OCI-LY3 (cell line): ENCODE measurements around the gene LCN6.
A peak's percentile ranks its signal among the peaks of the same experiment; 100 is the strongest.

ENCODE experiments used
- H2AFZ ChIP-seq: fragments of 200-600, 300-600 bp; shearing (Covaris generic); 2 replicates; pipeline ENCODE4 v1.6.0; 2014; ENCODE audit warnings: antibody characterized with exemption, low read depth, low read length
- H3K27ac ChIP-seq: fragments of 200-600, 300-600 bp; sonication (generic); 2 replicates; pipeline ENCODE4 v1.5.1; 2014; ENCODE audit warnings: mild to moderate bottlenecking, low read length, moderate library complexity, mixed read lengths
- H3K27me3 ChIP-seq: fragments of 200-600, 300-600 bp; sonication (generic); 2 replicates; pipeline ENCODE4 v1.6.1; 2014; ENCODE audit warnings: low read depth, low read length, mixed read lengths
- H3K36me3 ChIP-seq: fragments of 200-600, 300-600 bp; sonication (generic); replicated peaks from 2 replicates; pipeline ENCODE3; 2014; ENCODE audit warnings: low read depth, low read length, mixed read lengths
- H3K4me1 ChIP-seq: fragments of 300-600, 200-600 bp; sonication (generic); 2 replicates; pipeline ENCODE4 v1.6.1; 2014; ENCODE audit warnings: low read length, mixed read lengths
- H3K4me2 ChIP-seq: fragments of 200-600, 300-600 bp; sonication (generic); 2 replicates; pipeline ENCODE4 v1.6.1; 2014; ENCODE audit warnings: low read length, mixed read lengths
- H3K4me3 ChIP-seq: fragments of 300-600, 200-600 bp; sonication (generic); 2 replicates; pipeline ENCODE4 v1.5.1; 2014; ENCODE audit warnings: antibody characterized with exemption, mild to moderate bottlenecking, low read length, moderate library complexity
- H3K79me2 ChIP-seq: fragments of 300-600, 200-600 bp; shearing (Covaris generic); 2 replicates; pipeline ENCODE4 v1.6.1; 2014; ENCODE audit warnings: mild to moderate bottlenecking, low read length, mixed read lengths
- H3K9ac ChIP-seq: fragments of 300-600, 200-600 bp; shearing (Covaris generic); 2 replicates; pipeline ENCODE4 v1.6.0; 2014; ENCODE audit warnings: mild to moderate bottlenecking, low read length, moderate library complexity
- H3K9me3 ChIP-seq: fragments of 200-600, 300-600 bp; shearing (Covaris generic); 2 replicates; pipeline ENCODE4 v1.6.1; 2014; ENCODE audit warnings: low read length, mixed read lengths; ENCODE audit not compliant: insufficient read depth
- H4K20me1 ChIP-seq: fragments of 200-600, 300-600 bp; sonication (generic); 2 replicates; pipeline ENCODE4 v1.6.1; 2016; ENCODE audit warnings: low read length, mixed read lengths; ENCODE audit not compliant: insufficient read depth
- CTCF ChIP-seq: fragments of 200-600, 300-600 bp; sonication (generic); IDR thresholded peaks from 2 replicates; pipeline ENCODE4 v1.5.1; 2014; ENCODE audit warnings: antibody characterized with exemption, low read length, low read depth
- EZH2phosphoT487 ChIP-seq: fragments of 200-600 bp; shearing (Covaris generic); IDR thresholded peaks from 2 replicates; pipeline ENCODE4 v1.6.1; 2018; ENCODE audit warnings: antibody characterized with exemption, mixed run types, low read depth

Gene LCN6

GRCh38 chr9:136733611-136734010, 14.7 kb downstream of the LCN6 start:
- 0 out of 2 replicates have a peak, but pooled peaks cover 3% of the 10 kb centered on the region for H4K20me1 ChIP-seq
- H3K79me2 ChIP-seq: peaks cover 23% of the 10 kb centered on the region
- no peak overlapping the region for H3K4me2 ChIP-seq
- peaks cover 9% of the 10 kb centered on the region for H3K4me1 ChIP-seq
- no peak overlapping the region for H3K9ac ChIP-seq
- no peaks in the 10 kb centered on the region for H3K9me3 ChIP-seq
- no peaks in the 10 kb centered on the region for H3K27me3 ChIP-seq
- no peak overlapping the region for H2AFZ ChIP-seq
- no peaks in the 10 kb centered on the region for H3K36me3 ChIP-seq
- H3K27ac ChIP-seq: no peak overlapping the region
- TF ChIP-seq EZH2phosphoT487 (no peak), CTCF (no peak)
- H3K4me3 ChIP-seq: no peak overlapping the region

GRCh38 chr9:136732444-136733178, 15.7 kb downstream of the LCN6 start:
- Histone ChIP-seq H3K4me1 (peaks cover 9% of the 10 kb centered on the region), H3K27ac (no peak overlapping the region), H3K27me3 (no peaks in the 10 kb centered on the region), H2AFZ (no peak overlapping the region), H4K20me1 (peaks cover 4% of the 10 kb centered on the region; the same call in 1 of the 2 replicates), H3K79me2 (peaks cover 31% of the 10 kb centered on the region), H3K36me3 (no peaks in the 10 kb centered on the region), H3K4me3 (no peak overlapping the region), H3K9me3 (no peaks in the 10 kb centered on the region), H3K4me2 (no peak overlapping the region), H3K9ac (no peak overlapping the region)
- no peak for TF ChIP-seq EZH2phosphoT487

- Histone ChIP-seq H3K9ac (no peak overlapping the region), H2AFZ (no peak overlapping the region), H4K20me1 (peaks cover 28% of the 10 kb centered on the region), H3K4me3 (no peak overlapping the region), H3K27ac (no peak overlapping the region), H3K36me3 (peaks cover 18% of the 10 kb centered on the region), H3K27me3 (no peaks in the 10 kb centered on the region), H3K4me1 (peaks cover 19% of the 10 kb centered on the region), H3K9me3 (no peaks in the 10 kb centered on the region), H3K79me2 (peaks cover 55% of the 10 kb centered on the region), H3K4me2 (peak overlapping the region; percentile 85; the same call in 1 of the 2 replicates)
- TF ChIP-seq CTCF (no peak), EZH2phosphoT487 (no peak)
Measured at GRCh38 chr9:136729926-136730325, 18.4 kb downstream of the LCN6 start.

- no peak overlapping the region for H2AFZ ChIP-seq
- no peak overlapping the region for H3K27ac ChIP-seq
- no peak for TF ChIP-seq EZH2phosphoT487
- TF ChIP-seq CTCF: no peak
- H3K4me3 ChIP-seq: peak overlapping the region; percentile 96
- H3K36me3 ChIP-seq: peaks cover 22% of the 10 kb centered on the region
- peaks cover 55% of the 10 kb centered on the region for H3K79me2 ChIP-seq
- no peaks in the 10 kb centered on the region for H3K9me3 ChIP-seq
- peak overlapping the region; percentile 92 for H3K9ac ChIP-seq
- peaks cover 35% of the 10 kb centered on the region for H4K20me1 ChIP-seq
- no peaks in the 10 kb centered on the region for H3K27me3 ChIP-seq
- H3K4me1 ChIP-seq: peaks cover 19% of the 10 kb centered on the region
- peak overlapping the region; percentile 85 for H3K4me2 ChIP-seq
Measured at GRCh38 chr9:136729144-136729543, 19.2 kb downstream of the LCN6 start.
